IMR-90 (cell line): ENCODE data around the gene TEDC2. TPM values are rescaled to one million over a fixed set of nuclear protein-coding genes. Genes with fewer than 3 reads are reported as not detected.

Experiments
- ATAC-seq: fragments of 200-7000 bp; cut with Tn5 transposase; 2 replicates; pipeline ENCODE4 v1.9.1; 2020; ENCODE audit warnings: low read depth, mild to moderate bottlenecking, moderate library complexity
- BruUV-seq: library from RNA; stranded (reverse); fragments of 400-500 nt; replicated peaks from 2 replicates; lab custom pipeline; 2021; lab: Mats Ljungman, UMichigan
- CTCF ChIA-PET: fragments of 300-600 bp; formaldehyde crosslinking; extraction: SDS; loops from one replicate; lab custom pipeline; 2021; ENCODE audit warnings: antibody characterized with exemption; lab: Yijun Ruan, JAX
- POLR2A ChIA-PET: fragments of 300-600 bp; sonication (Branson Sonifier 250); formaldehyde crosslinking; loops from one replicate; lab custom pipeline; 2022; ENCODE audit warnings: antibody characterized with exemption; ENCODE audit not compliant: unreplicated experiment; lab: Charles Lee
- DNase-seq: peaks from one replicate; pipeline ENCODE4 v3.0.0; 2013
- H2AFZ ChIP-seq: replicated peaks from 2 replicates; pipeline ENCODE3; 2013; ENCODE audit warnings: low read length, mild to moderate bottlenecking; ENCODE audit not compliant: poor library complexity
- H2AK5ac ChIP-seq: 2 replicates; pipeline ENCODE4 v1.6.1; 2013; ENCODE audit warnings: low read depth, low read length, inconsistent platforms
- H2AK9ac ChIP-seq: replicated peaks from 2 replicates; pipeline ENCODE3; 2013; ENCODE audit warnings: mild to moderate bottlenecking, low read depth, low read length, moderate library complexity; ENCODE audit not compliant: poor library complexity
- H2BK120ac ChIP-seq: 2 replicates; pipeline ENCODE4 v1.6.1; 2013; ENCODE audit warnings: low read depth, low read length, inconsistent platforms
- H2BK15ac ChIP-seq: 3 replicates; pipeline ENCODE4 v1.6.1; 2013; ENCODE audit warnings: low read depth, low read length, inconsistent platforms
- H2BK20ac ChIP-seq: 2 replicates; pipeline ENCODE4 v1.6.1; 2013; ENCODE audit warnings: low read depth, mild to moderate bottlenecking, inconsistent platforms, low read length, moderate library complexity
- H2BK5ac ChIP-seq: 2 replicates; pipeline ENCODE4 v1.6.1; 2013; ENCODE audit warnings: mild to moderate bottlenecking, low read depth, low read length, inconsistent platforms; ENCODE audit not compliant: poor library complexity, severe bottlenecking
- H3K14ac ChIP-seq: replicated peaks from 2 replicates; pipeline ENCODE4 v1.6.1; 2013; ENCODE audit warnings: low read depth, low read length, inconsistent platforms
- H3K18ac ChIP-seq: 2 replicates; pipeline ENCODE4 v1.6.1; 2013; ENCODE audit warnings: low read depth, low read length, control low read depth
- H3K23ac ChIP-seq: 2 replicates; pipeline ENCODE4 v1.6.1; 2013; ENCODE audit warnings: low read depth, low read length, inconsistent platforms
- H3K27ac ChIP-seq: 2 replicates; pipeline ENCODE4 v1.5.1; 2013; ENCODE audit warnings: mild to moderate bottlenecking, control low read depth, low read length; ENCODE audit not compliant: insufficient read depth
- H3K27me3 ChIP-seq: 2 replicates; pipeline ENCODE4 v1.6.1; 2013; ENCODE audit warnings: low read length; ENCODE audit not compliant: control insufficient read depth, insufficient read depth
- H3K36me3 ChIP-seq: 2 replicates; pipeline ENCODE4 v1.6.1; 2013; ENCODE audit warnings: low read length, mixed read lengths; ENCODE audit not compliant: control insufficient read depth, insufficient read depth
- H3K4ac ChIP-seq: 2 replicates; pipeline ENCODE4 v1.6.1; 2013; ENCODE audit warnings: low read depth, low read length, inconsistent platforms
- H3K4me1 ChIP-seq: 2 replicates; pipeline ENCODE4 v1.6.1; 2013; ENCODE audit warnings: low read length, mixed read lengths; ENCODE audit not compliant: control insufficient read depth, insufficient read depth
- H3K4me2 ChIP-seq: 2 replicates; pipeline ENCODE4 v1.6.1; 2013; ENCODE audit warnings: low read depth, mild to moderate bottlenecking, control low read depth, low read length, moderate library complexity
- H3K4me3 ChIP-seq: 2 replicates; pipeline ENCODE4 v1.5.1; 2013; ENCODE audit warnings: low read depth, mild to moderate bottlenecking, control low read depth, low read length, moderate library complexity; ENCODE audit not compliant: insufficient read depth
- H3K56ac ChIP-seq: 2 replicates; pipeline ENCODE4 v1.6.1; 2013; ENCODE audit warnings: low read length, inconsistent platforms; ENCODE audit not compliant: insufficient read depth; ENCODE audit errors: extremely low read depth
- H3K79me1 ChIP-seq, 2 experiments: 2 replicates each; pipeline ENCODE4 v1.6.1; 2013; ENCODE audit warnings: low read length in 2 of 2, inconsistent platforms in 1 of 2, low read depth in 1 of 2
- H3K9ac ChIP-seq: 2 replicates; pipeline ENCODE4 v1.6.1; 2013; ENCODE audit warnings: low read depth, low read length, control low read depth
- H3K9me1 ChIP-seq: 2 replicates; pipeline ENCODE4 v1.6.1; 2013; ENCODE audit warnings: low read length, inconsistent platforms; ENCODE audit not compliant: insufficient read depth
- H3K9me3 ChIP-seq: 2 replicates; pipeline ENCODE4 v1.6.1; 2013; ENCODE audit warnings: low read length; ENCODE audit not compliant: control insufficient read depth, insufficient read depth
- H4K20me1 ChIP-seq: 2 replicates; pipeline ENCODE4 v1.6.1; 2013; ENCODE audit warnings: low read length, inconsistent platforms; ENCODE audit not compliant: insufficient read depth
- H4K5ac ChIP-seq: 2 replicates; pipeline ENCODE4 v1.6.1; 2013; ENCODE audit warnings: mild to moderate bottlenecking, low read depth, low read length, control low read depth
- H4K8ac ChIP-seq, 2 experiments: 2 replicates each; pipeline ENCODE4 v1.6.1; 2013; ENCODE audit warnings: low read depth in 2 of 2, low read length in 2 of 2, control low read depth in 1 of 2, inconsistent platforms in 1 of 2
- H4K91ac ChIP-seq: 2 replicates; pipeline ENCODE4 v1.6.1; 2013; ENCODE audit warnings: low read depth, low read length, inconsistent platforms; ENCODE audit not compliant: insufficient read depth
- BHLHE40 ChIP-seq: fragments of 150-350 bp; IDR thresholded peaks from 2 replicates; pipeline ENCODE4 v1.6.1; 2016; ENCODE audit warnings: mild to moderate bottlenecking, low read depth, low read length
- CEBPB ChIP-seq: IDR thresholded peaks from 2 replicates; pipeline ENCODE4 v1.6.1; 2012; ENCODE audit warnings: low read depth, low read length, improper control_type of control experiment
- CHD1 ChIP-seq: IDR thresholded peaks from 2 replicates; pipeline ENCODE4 v1.6.1; 2012; ENCODE audit warnings: low read depth, low read length, improper control_type of control experiment
- MAFK ChIP-seq: IDR thresholded peaks from 2 replicates; pipeline ENCODE4 v1.6.1; 2012; ENCODE audit warnings: low read depth, low read length, improper control_type of control experiment
- MAZ ChIP-seq: IDR thresholded peaks from 2 replicates; pipeline ENCODE4 v1.6.1; 2012; ENCODE audit warnings: low read depth, mild to moderate bottlenecking, low read length, improper control_type of control experiment, moderate library complexity, borderline replicate concordance
- MXI1 ChIP-seq: IDR thresholded peaks from 2 replicates; pipeline ENCODE4 v1.6.1; 2012; ENCODE audit warnings: low read depth, mild to moderate bottlenecking, low read length, moderate library complexity, borderline replicate concordance
- NFE2L2 ChIP-seq: fragments of 150-350 bp; IDR thresholded peaks from 2 replicates; pipeline ENCODE4 v1.6.1; 2016; ENCODE audit warnings: low read depth, mild to moderate bottlenecking, low read length
- RAD21 ChIP-seq: IDR thresholded peaks from 2 replicates; pipeline ENCODE4 v1.6.1; 2012; ENCODE audit warnings: low read length, improper control_type of control experiment
- RFX5 ChIP-seq: IDR thresholded peaks from 2 replicates; pipeline ENCODE4 v1.8.0; 2012; ENCODE audit warnings: low read depth, mild to moderate bottlenecking, low read length, moderate library complexity
- SMC3 ChIP-seq: fragments of 150-350 bp; IDR thresholded peaks from 2 replicates; pipeline ENCODE4 v1.6.1; 2016; ENCODE audit warnings: low read depth, mild to moderate bottlenecking, antibody characterized with exemption, low read length, moderate library complexity
- WGBS, 2 experiments: methylation state at CpG; one replicate each; pipeline versions ENCODE4 v1.1.5 to v1.1.7; 2013; ENCODE audit warnings: missing lambda C conversion rate in 2 of 2; ENCODE audit not compliant: insufficient read length in 1 of 2; ENCODE audit errors: extremely low coverage in 2 of 2; 5-methylcytosine and 5-hydroxymethylcytosine counted together
- dilution Hi-C: fragments of 300-500 bp; cut with HindIII; formaldehyde crosslinking; loops from one replicate; pipeline ENCODE4 v1.14.3; 2018; ENCODE audit warnings: low sequenced_read_pairs; ENCODE audit not compliant: unreplicated experiment
- in situ Hi-C: fragments of 300-500 bp; cut with MboI; formaldehyde crosslinking; loops from 3 replicates; pipeline ENCODE4 v1.14.3; 2019; ENCODE audit warnings: low sequenced_read_pairs, inconsistent platforms, mixed read lengths
- intact Hi-C: fragments of 100-400 bp; cut with micrococcal nuclease; formaldehyde crosslinking; loops from 2 replicates; pipeline ENCODE4 v1.10.0; 2022
- polyA plus RNA-seq, 3 experiments: library from polyadenylated mRNA; depleted of rRNA; stranded (reverse); fragments of >200 nt; gene quantifications; 2 replicates each; pipeline ENCODE4 v1.2.3, GENCODE V29; 2012; ENCODE audit warnings: low replicate concordance in 1 of 3
- total RNA-seq: library from RNA; depleted of rRNA; stranded (reverse); fragments of >200 nt; gene quantifications from 2 replicates; pipeline ENCODE4 v1.2.3, GENCODE V29; 2012
- TF ChIP-seq, protein P1 (sequence below): fragments of 150-350 bp; IDR thresholded peaks from 2 replicates; pipeline ENCODE4 v1.6.1; 2017; ENCODE audit warnings: mild to moderate bottlenecking, antibody characterized with exemption, low read length, low read depth
- TF ChIP-seq, protein P2 (sequence below): conservative IDR thresholded peaks from 2 replicates; pipeline ENCODE4 v1.5.1; 2012; ENCODE audit warnings: mild to moderate bottlenecking, low read depth, low read length, improper control_type of control experiment
- TF ChIP-seq, protein P3 (sequence below): fragments of 150-350 bp; IDR thresholded peaks from 2 replicates; pipeline ENCODE4 v1.6.1; 2016; ENCODE audit warnings: low read depth, mild to moderate bottlenecking, low read length, moderate library complexity, borderline replicate concordance

The TEDC2 gene
- total and polyA plus RNA-seq, 2 of the 4 experiments (the other 2 are of a cell fraction), result 3.6 to 7.3 TPM

DNA sequence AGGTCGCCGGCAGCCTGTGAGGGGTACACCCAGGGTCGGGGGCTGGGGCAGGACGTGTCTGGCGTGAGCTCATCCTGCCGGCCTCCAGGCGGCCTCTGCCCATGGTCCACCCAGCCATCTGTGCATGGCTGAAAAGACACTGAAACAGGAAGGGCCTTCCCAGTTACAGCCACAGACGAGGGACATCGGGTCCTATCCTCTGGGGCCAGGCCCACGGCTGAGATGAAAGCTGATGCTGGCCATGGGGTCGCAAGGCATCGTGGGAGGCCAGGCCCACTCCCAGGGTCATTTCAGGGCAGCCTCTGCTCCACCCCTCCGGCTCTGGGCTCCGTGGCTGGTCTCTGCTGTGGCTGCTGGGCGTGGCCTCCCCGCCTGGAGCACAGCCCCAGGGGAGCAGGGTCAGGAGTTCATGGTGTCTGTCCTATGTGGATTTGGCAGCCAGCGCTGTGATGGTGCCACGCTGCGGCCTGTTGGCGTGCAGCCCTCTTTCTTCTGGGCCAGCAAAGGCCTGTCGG is 37.3 kb downstream of the TEDC2 start:
- Histone ChIP-seq H4K91ac (no peak overlapping the region), H3K36me3 (peaks cover 19% of the 10 kb centered on the region; the same call in 1 of the 2 replicates), H3K4me2 (no peak overlapping the region), H2BK15ac (no peak overlapping the region), H2AK9ac (no peak overlapping the region), H2BK120ac (no peak overlapping the region), H4K5ac (no peak overlapping the region), H3K27ac (no peak overlapping the region), H2BK5ac (no peak overlapping the region), H4K8ac (no peak overlapping the region), H3K9me1 (no peaks in the 10 kb centered on the region), H3K4me1 (peaks cover 3% of the 10 kb centered on the region), H3K18ac (no peak overlapping the region), H3K79me1 (peaks cover 3 to 23% of the 10 kb centered on the region in 2 experiments), H3K56ac (no peak overlapping the region), H3K23ac (no peak overlapping the region), H3K4me3 (no peak overlapping the region), H3K27me3 (no peaks in the 10 kb centered on the region), H3K4ac (no peak overlapping the region), H3K9ac (no peak overlapping the region), H4K20me1 (peaks cover 18% of the 10 kb centered on the region), H3K9me3 (no peaks in the 10 kb centered on the region), H2BK20ac (no peak overlapping the region), H3K14ac (no peak overlapping the region), H2AFZ (peak overlapping the region; percentile 58), H2AK5ac (no peak overlapping the region)
- ATAC-seq, result no peak
- no peak for DNase-seq
- dilution Hi-C loops (no loop called here), in situ Hi-C loops (loop anchor here (5.0 kb wide), 1 partner anchor 155 kb away; the partner anchor contains the start of gene ABCA3), intact Hi-C loops (no loop called here)
- TF ChIP-seq, protein P1, sequence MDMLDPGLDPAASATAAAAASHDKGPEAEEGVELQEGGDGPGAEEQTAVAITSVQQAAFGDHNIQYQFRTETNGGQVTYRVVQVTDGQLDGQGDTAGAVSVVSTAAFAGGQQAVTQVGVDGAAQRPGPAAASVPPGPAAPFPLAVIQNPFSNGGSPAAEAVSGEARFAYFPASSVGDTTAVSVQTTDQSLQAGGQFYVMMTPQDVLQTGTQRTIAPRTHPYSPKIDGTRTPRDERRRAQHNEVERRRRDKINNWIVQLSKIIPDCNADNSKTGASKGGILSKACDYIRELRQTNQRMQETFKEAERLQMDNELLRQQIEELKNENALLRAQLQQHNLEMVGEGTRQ, result no peak
- TF ChIP-seq MXI1 (no peak), MAZ (no peak), NFE2L2 (no peak), SMC3 (no peak), CEBPB (no peak), CHD1 (no peak), BHLHE40 (no peak), RFX5 (no peak), MAFK (no peak), RAD21 (no peak)
- TF ChIP-seq, protein P2, sequence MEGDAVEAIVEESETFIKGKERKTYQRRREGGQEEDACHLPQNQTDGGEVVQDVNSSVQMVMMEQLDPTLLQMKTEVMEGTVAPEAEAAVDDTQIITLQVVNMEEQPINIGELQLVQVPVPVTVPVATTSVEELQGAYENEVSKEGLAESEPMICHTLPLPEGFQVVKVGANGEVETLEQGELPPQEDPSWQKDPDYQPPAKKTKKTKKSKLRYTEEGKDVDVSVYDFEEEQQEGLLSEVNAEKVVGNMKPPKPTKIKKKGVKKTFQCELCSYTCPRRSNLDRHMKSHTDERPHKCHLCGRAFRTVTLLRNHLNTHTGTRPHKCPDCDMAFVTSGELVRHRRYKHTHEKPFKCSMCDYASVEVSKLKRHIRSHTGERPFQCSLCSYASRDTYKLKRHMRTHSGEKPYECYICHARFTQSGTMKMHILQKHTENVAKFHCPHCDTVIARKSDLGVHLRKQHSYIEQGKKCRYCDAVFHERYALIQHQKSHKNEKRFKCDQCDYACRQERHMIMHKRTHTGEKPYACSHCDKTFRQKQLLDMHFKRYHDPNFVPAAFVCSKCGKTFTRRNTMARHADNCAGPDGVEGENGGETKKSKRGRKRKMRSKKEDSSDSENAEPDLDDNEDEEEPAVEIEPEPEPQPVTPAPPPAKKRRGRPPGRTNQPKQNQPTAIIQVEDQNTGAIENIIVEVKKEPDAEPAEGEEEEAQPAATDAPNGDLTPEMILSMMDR, result no peak
- TF ChIP-seq, protein P3, sequence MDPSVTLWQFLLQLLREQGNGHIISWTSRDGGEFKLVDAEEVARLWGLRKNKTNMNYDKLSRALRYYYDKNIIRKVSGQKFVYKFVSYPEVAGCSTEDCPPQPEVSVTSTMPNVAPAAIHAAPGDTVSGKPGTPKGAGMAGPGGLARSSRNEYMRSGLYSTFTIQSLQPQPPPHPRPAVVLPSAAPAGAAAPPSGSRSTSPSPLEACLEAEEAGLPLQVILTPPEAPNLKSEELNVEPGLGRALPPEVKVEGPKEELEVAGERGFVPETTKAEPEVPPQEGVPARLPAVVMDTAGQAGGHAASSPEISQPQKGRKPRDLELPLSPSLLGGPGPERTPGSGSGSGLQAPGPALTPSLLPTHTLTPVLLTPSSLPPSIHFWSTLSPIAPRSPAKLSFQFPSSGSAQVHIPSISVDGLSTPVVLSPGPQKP, result no peak
- 57% methylated on average over 16 of the region's 21 CpGs; no CpG with 5 or more reads in 1 of the 2 experiments for WGBS, 2 experiments
- BruUV-seq, result no TSS peak
- ChIA-PET POLR2A (no interaction called here), CTCF (no interaction called here)
